SU-DHL-6 (cell line): Measurements from ENCODE around the gene FGFR3.

Source experiments
- H2AFZ ChIP-seq: fragments of 200-600 bp; sonication (generic); 2 replicates; pipeline ENCODE4 v1.6.1; 2014; ENCODE audit warnings: low read depth, mild to moderate bottlenecking, moderate library complexity, mixed read lengths, antibody characterized with exemption, low read length; ENCODE audit not compliant: severe bottlenecking
- H3F3A ChIP-seq: fragments of 200-600 bp; shearing (Covaris generic); 2 replicates; pipeline ENCODE4 v1.6.0; 2016; ENCODE audit warnings: antibody characterized with exemption, mild to moderate bottlenecking; ENCODE audit not compliant: insufficient read depth
- H3K27ac ChIP-seq: fragments of 200-600 bp; sonication (generic); 2 replicates; pipeline ENCODE4 v1.5.1; 2016; ENCODE audit warnings: low read depth, mild to moderate bottlenecking, low read length, moderate library complexity, mixed read lengths
- H3K27me3 ChIP-seq: fragments of 200-600 bp; sonication (generic), shearing (Covaris generic); 2 replicates; pipeline ENCODE4 v1.6.0; 2014; ENCODE audit warnings: mild to moderate bottlenecking, low read length
- H3K36me3 ChIP-seq: fragments of 200-600 bp; sonication (generic); 2 replicates; pipeline ENCODE4 v1.6.1; 2014; ENCODE audit warnings: mild to moderate bottlenecking, low read length, mixed read lengths
- H3K4me2 ChIP-seq: fragments of 300-600, 200-600 bp; shearing (Covaris generic), sonication (generic); 2 replicates; pipeline ENCODE4 v1.6.0; 2014; ENCODE audit warnings: low read length, low read depth, mild to moderate bottlenecking; ENCODE audit not compliant: poor library complexity, severe bottlenecking
- H3K4me3 ChIP-seq: fragments of 200-600 bp; sonication (generic); 2 replicates; pipeline ENCODE4 v1.5.1; 2014; ENCODE audit warnings: antibody characterized with exemption, low read length, mild to moderate bottlenecking, mixed read lengths; ENCODE audit not compliant: insufficient read depth, poor library complexity, severe bottlenecking
- H3K79me2 ChIP-seq: fragments of 200-600 bp; sonication (generic); 2 replicates; pipeline ENCODE4 v1.6.1; 2014; ENCODE audit warnings: mild to moderate bottlenecking, low read length, moderate library complexity; ENCODE audit not compliant: insufficient read depth
- H3K9ac ChIP-seq: fragments of 200-600 bp; sonication (generic); 2 replicates; pipeline ENCODE4 v1.7.0; 2014; ENCODE audit warnings: mild to moderate bottlenecking, low read length
- H3K9me2 ChIP-seq: fragments of 200-600 bp; sonication (generic); replicated peaks from 2 replicates; pipeline ENCODE4 v1.6.1; 2014; ENCODE audit warnings: low read length; ENCODE audit not compliant: insufficient read depth
- H3K9me3 ChIP-seq: fragments of 200-600 bp; sonication (generic); 2 replicates; pipeline ENCODE4 v1.6.1; 2014; ENCODE audit warnings: low read length, mixed read lengths; ENCODE audit not compliant: insufficient read depth
- H4K20me1 ChIP-seq: fragments of 200-600 bp; sonication (generic); 2 replicates; pipeline ENCODE4 v1.6.1; 2014; ENCODE audit warnings: low read depth, mild to moderate bottlenecking, antibody characterized with exemption, low read length, moderate library complexity, mixed read lengths
- CTCF ChIP-seq: fragments of 200-600 bp; sonication (generic); IDR thresholded peaks from one replicate; pipeline ENCODE4 v1.5.1; 2017; ENCODE audit warnings: antibody characterized with exemption, mild to moderate bottlenecking, low read length, moderate library complexity; ENCODE audit not compliant: insufficient read depth, poor library complexity, severe bottlenecking
- EZH2phosphoT487 ChIP-seq: fragments of 200-600 bp; sonication (generic), shearing (Covaris generic); conservative IDR thresholded peaks from 2 replicates; pipeline ENCODE4 v1.6.1; 2018; ENCODE audit warnings: mild to moderate bottlenecking, antibody characterized with exemption, low read length, moderate library complexity, mixed read lengths

The FGFR3 gene

GRCh38 chr4:1852904-1853623 is 60.0 kb downstream of the FGFR3 start:
- H3F3A ChIP-seq: no peaks in the 10 kb centered on the region
- H4K20me1 ChIP-seq: no peaks in the 10 kb centered on the region
- H3K9me2 ChIP-seq: no peaks in the 10 kb centered on the region
- H3K9ac ChIP-seq: no peak overlapping the region
- H3K9me3 ChIP-seq: no peaks in the 10 kb centered on the region
- no peak overlapping the region for H3K4me2 ChIP-seq
- no peaks in the 10 kb centered on the region for H3K27me3 ChIP-seq
- no peak overlapping the region for H3K27ac ChIP-seq
- peaks cover 64% of the 10 kb centered on the region for H3K79me2 ChIP-seq
- no peak for TF ChIP-seq CTCF
- TF ChIP-seq EZH2phosphoT487: no peak
- H3K36me3 ChIP-seq: no peaks in the 10 kb centered on the region
- no peak overlapping the region for H2AFZ ChIP-seq
- H3K4me3 ChIP-seq: no peak overlapping the region

- Histone ChIP-seq H3K36me3 (no peaks in the 10 kb centered on the region), H3K4me2 (peak overlapping the region; percentile 67), H3F3A (no peaks in the 10 kb centered on the region), H4K20me1 (no peaks in the 10 kb centered on the region), H3K79me2 (peaks cover 58% of the 10 kb centered on the region), H3K27me3 (no peaks in the 10 kb centered on the region), H3K9me3 (no peaks in the 10 kb centered on the region), H3K9me2 (no peaks in the 10 kb centered on the region), H3K4me3 (peak overlapping the region; percentile 84), H3K9ac (peak overlapping the region; percentile 91), H2AFZ (no peak overlapping the region), H3K27ac (no peak overlapping the region)
- no peak for TF ChIP-seq EZH2phosphoT487
- no peak for TF ChIP-seq CTCF
These were observed 61.7 kb downstream of the FGFR3 start for GRCh38 chr4:1854752-1855151.

- TF ChIP-seq EZH2phosphoT487 (no peak), CTCF (no peak)
- H3K36me3 ChIP-seq: no peaks in the 10 kb centered on the region
- no peaks in the 10 kb centered on the region for H3K9me3 ChIP-seq
- H3K4me3 ChIP-seq: peak overlapping the region; percentile 84
- peaks cover 50% of the 10 kb centered on the region for H3K79me2 ChIP-seq
- H4K20me1 ChIP-seq: no peaks in the 10 kb centered on the region
- peak overlapping the region; percentile 26 for H3K27ac ChIP-seq
- peak overlapping the region; percentile 67 for H3K4me2 ChIP-seq
- H3K27me3 ChIP-seq: no peaks in the 10 kb centered on the region
- H3F3A ChIP-seq: no peaks in the 10 kb centered on the region
- peak overlapping the region; percentile 91 for H3K9ac ChIP-seq
- H3K9me2 ChIP-seq: no peaks in the 10 kb centered on the region
- peak overlapping the region; percentile 55 for H2AFZ ChIP-seq
These were observed 62.4 kb downstream of the FGFR3 start for GRCh38 chr4:1855333-1856070.
